ENCODE results near the gene CNPY4. TPM values are rescaled to one million over a fixed set of nuclear protein-coding genes. Genes with fewer than 3 reads are reported as not detected.
A peak's percentile ranks its signal among the peaks of the same experiment; 100 is the strongest.
"Not testable (repeated sequence)": the region's sequence is repeated elsewhere in the genome, so short reads cannot be mapped to it uniquely, and the experiment has no call there.

The CNPY4 gene
- polyA plus RNA-seq, 1 donor from 2014 or later = 4.5 TPM

- Mint-ChIP-seq H3K4me1 (peaks cover 29 to 33% (median 31%) of the 10 kb centered on the region in 3 donors), H3K9me3 (no peaks in the 10 kb centered on the region), H3K27me3 (no peaks in the 10 kb centered on the region), H3K27ac (peak overlapping the region in 2 of 3 donors; percentile 52 to 73), H3K36me3 (peaks cover 5% of the 10 kb centered on the region), H3K4me3 (peak overlapping the region in 1 of 4 donors; percentile 30)
Measured at GRCh38 chr7:100122067-100122466, 2.6 kb downstream of the CNPY4 start.

- peaks cover 30 to 33% (median 31%) of the 10 kb centered on the region in 3 donors for H3K4me1 Mint-ChIP-seq
- no peak overlapping the region for H3K27ac Mint-ChIP-seq
- peak overlapping the region in 2 of 4 donors; percentile 28 to 70 for H3K4me3 Mint-ChIP-seq
Measured at GRCh38 chr7:100122568-100122967, 3.1 kb downstream of the CNPY4 start.

GRCh38 chr7:100124301-100125230 lies 5.1 kb downstream of the CNPY4 start:
- peak overlapping the region in 2 of 3 donors; percentile 78 to 93 for H3K27ac Mint-ChIP-seq
- peaks cover 22 to 30% (median 26%) of the 10 kb centered on the region in 3 donors for H3K4me1 Mint-ChIP-seq
- no peaks in the 10 kb centered on the region for H3K27me3 Mint-ChIP-seq
- H3K4me3 Mint-ChIP-seq = peak overlapping the region; percentile 44 to 96 (median 82)
- no peaks in the 10 kb centered on the region for H3K9me3 Mint-ChIP-seq
- H3K36me3 Mint-ChIP-seq = peaks cover 5% of the 10 kb centered on the region

More at GRCh38 chr7:100122568-100122967, 3.1 kb downstream of the CNPY4 start:
- H3K36me3 Mint-ChIP-seq = peaks cover 5% of the 10 kb centered on the region
- H3K27me3 Mint-ChIP-seq = no peaks in the 10 kb centered on the region
- H3K9me3 Mint-ChIP-seq = no peaks in the 10 kb centered on the region

- peaks cover 18 to 20% (median 19%) of the 10 kb centered on the region in 3 donors for H3K4me1 Mint-ChIP-seq
- H3K9me3 Mint-ChIP-seq = no peaks in the 10 kb centered on the region
- no peaks in the 10 kb centered on the region for H3K27me3 Mint-ChIP-seq
- peaks cover 5% of the 10 kb centered on the region for H3K36me3 Mint-ChIP-seq
- peak overlapping the region; percentile 93 to 99 (median 99) for H3K27ac Mint-ChIP-seq
- peak overlapping the region; percentile 96 to 100 (median 100) for H3K4me3 Mint-ChIP-seq
Measured at GRCh38 chr7:100126239-100126930, 7.0 kb downstream of the CNPY4 start.

- Mint-ChIP-seq H3K9me3 (no peaks in the 10 kb centered on the region), H3K27me3 (no peaks in the 10 kb centered on the region), H3K27ac (peak within 1 kb of the TSS; percentile 93 to 99 (median 99)), H3K4me3 (peak within 1 kb of the TSS; percentile 96 to 100 (median 100)), H3K36me3 (peaks cover 5% of the 10 kb centered on the region), H3K4me1 (peaks cover 19 to 20% (median 20%) of the 10 kb centered on the region in 3 donors)
Measured at GRCh38 chr7:100126931-100127865, 7.8 kb downstream of the CNPY4 start, which contains the start of gene MBLAC1. Gene MBLAC1 (plus strand): TSS chr7:100126967. CDS start chr7:100127396, 429 bp downstream.

GRCh38 chr7:100127866-100128636 lies 8.6 kb downstream of the CNPY4 start:
- peaks cover 2% of the 10 kb centered on the region for H3K36me3 Mint-ChIP-seq
- H3K4me3 Mint-ChIP-seq = peak overlapping the region; percentile 78 to 90 (median 80)
- H3K27ac Mint-ChIP-seq = peak overlapping the region; percentile 27 to 69 (median 59)
- H3K9me3 Mint-ChIP-seq = no peaks in the 10 kb centered on the region
- peaks cover 24 to 25% (median 24%) of the 10 kb centered on the region in 3 donors for H3K4me1 Mint-ChIP-seq
- no peaks in the 10 kb centered on the region for H3K27me3 Mint-ChIP-seq

GRCh38 chr7:100128637-100128963 lies 9.2 kb downstream of the CNPY4 start:
- peak overlapping the region in 3 of 4 donors; percentile 78 to 90 (median 81) for H3K4me3 Mint-ChIP-seq
- H3K27me3 Mint-ChIP-seq = no peaks in the 10 kb centered on the region
- H3K4me1 Mint-ChIP-seq = peaks cover 24 to 25% (median 24%) of the 10 kb centered on the region in 3 donors
- no peaks in the 10 kb centered on the region for H3K9me3 Mint-ChIP-seq
- peak overlapping the region in 1 of 3 donors; percentile 69 for H3K27ac Mint-ChIP-seq
- H3K36me3 Mint-ChIP-seq = peaks cover 2% of the 10 kb centered on the region

GRCh38 chr7:100130220-100130607 lies 10.8 kb downstream of the CNPY4 start:
- H3K27ac Mint-ChIP-seq, H3K36me3 Mint-ChIP-seq, H3K4me3 Mint-ChIP-seq, H3K27me3 Mint-ChIP-seq, H3K9me3 Mint-ChIP-seq: not testable (repeated sequence)
- H3K4me1 Mint-ChIP-seq = peaks cover 12 to 22% (median 12%) of the 10 kb centered on the region in 3 donors

GRCh38 chr7:100130608-100131453 lies 11.4 kb downstream of the CNPY4 start:
- Mint-ChIP-seq H3K9me3 (no peaks in the 10 kb centered on the region), H3K36me3 (peaks cover 2% of the 10 kb centered on the region), H3K27ac (no peak overlapping the region), H3K27me3 (no peaks in the 10 kb centered on the region), H3K4me3 (peak overlapping the region in 2 of 4 donors; percentile 43 to 63), H3K4me1 (peaks cover 9 to 18% (median 12%) of the 10 kb centered on the region in 3 donors)

GRCh38 chr7:100132126-100132525 lies 12.7 kb downstream of the CNPY4 start:
- H3K27me3 Mint-ChIP-seq = no peaks in the 10 kb centered on the region

GRCh38 chr7:100132697-100133151 lies 13.3 kb downstream of the CNPY4 start:
- H3K36me3 Mint-ChIP-seq = no peaks in the 10 kb centered on the region
- H3K27ac Mint-ChIP-seq = peak overlapping the region in 1 of 3 donors; percentile 56
- no peaks in the 10 kb centered on the region for H3K9me3 Mint-ChIP-seq
- H3K27me3 Mint-ChIP-seq = no peaks in the 10 kb centered on the region
- peak overlapping the region in 2 of 4 donors; percentile 45 to 47 for H3K4me3 Mint-ChIP-seq
- H3K4me1 Mint-ChIP-seq = peaks cover 6 to 13% (median 12%) of the 10 kb centered on the region in 3 donors

More at GRCh38 chr7:100132126-100132525, 12.7 kb downstream of the CNPY4 start:
- H3K27ac Mint-ChIP-seq = peak overlapping the region in 1 of 3 donors; percentile 56
- peaks cover 4 to 11% (median 10%) of the 10 kb centered on the region in 3 donors for H3K4me1 Mint-ChIP-seq
- H3K9me3 Mint-ChIP-seq = no peaks in the 10 kb centered on the region
- no peaks in the 10 kb centered on the region for H3K36me3 Mint-ChIP-seq
- H3K4me3 Mint-ChIP-seq = peak overlapping the region in 1 of 4 donors; percentile 45

- Mint-ChIP-seq H3K4me1 (peaks cover 8 to 16% (median 14%) of the 10 kb centered on the region in 3 donors), H3K9me3 (no peaks in the 10 kb centered on the region), H3K27me3 (no peaks in the 10 kb centered on the region), H3K36me3 (no peaks in the 10 kb centered on the region), H3K4me3 (peak overlapping the region; percentile 27 to 91 (median 70)), H3K27ac (peak overlapping the region in 2 of 3 donors; percentile 63 to 94)
Measured at GRCh38 chr7:100137851-100138760, 18.7 kb downstream of the CNPY4 start.

Data from IgD-negative memory B cell (primary cell).